CMK (cell line): ENCODE results near the gene ITPRIPL2.

Source experiments
- DNase-seq: peaks from one replicate; pipeline ENCODE4 v3.0.0-alpha.2; 2010; ENCODE audit warnings: low read depth

Gene ITPRIPL2

GRCh38 chr16:19093631-19094541 is 19.9 kb upstream of the ITPRIPL2 start:
- no peak for DNase-seq

- no peak for DNase-seq
Measured at GRCh38 chr16:19094542-19095365, 19.0 kb upstream of the ITPRIPL2 start.

- DNase-seq = no peak
Measured at GRCh38 chr16:19095654-19096053, 18.1 kb upstream of the ITPRIPL2 start.

GRCh38 chr16:19098173-19098572 is 15.6 kb upstream of the ITPRIPL2 start:
- DNase-seq = no peak

- DNase-seq = no peak
Measured at GRCh38 chr16:19102187-19102872, 11.4 kb upstream of the ITPRIPL2 start.

- DNase-seq = no peak
Measured at GRCh38 chr16:19104607-19105006, 9.2 kb upstream of the ITPRIPL2 start.

- no peak for DNase-seq
Measured at GRCh38 chr16:19105131-19105530, 8.6 kb upstream of the ITPRIPL2 start.

- no peak for DNase-seq
Measured at GRCh38 chr16:19105891-19106624, 7.7 kb upstream of the ITPRIPL2 start.

GRCh38 chr16:19106625-19107020 is 7.1 kb upstream of the ITPRIPL2 start:
- DNase-seq = no peak

- DNase-seq = no peak
Measured at GRCh38 chr16:19108409-19109287, 5.1 kb upstream of the ITPRIPL2 start.

- no peak for DNase-seq
Measured at GRCh38 chr16:19109288-19109664, 4.5 kb upstream of the ITPRIPL2 start.

GRCh38 chr16:19110537-19111360 is 3.0 kb upstream of the ITPRIPL2 start:
- no peak for DNase-seq

GRCh38 chr16:19112099-19112407 is 1.7 kb upstream of the ITPRIPL2 start:
- DNase-seq = no peak

- no peak for DNase-seq
Measured at GRCh38 chr16:19114359-19115147, 789 bp downstream of the ITPRIPL2 start.

GRCh38 chr16:19115148-19116021 is 1.6 kb downstream of the ITPRIPL2 start:
- DNase-seq = no peak

GRCh38 chr16:19116711-19117449 is 3.1 kb downstream of the ITPRIPL2 start:
- DNase-seq = no peak

GRCh38 chr16:19118938-19119431 is 5.2 kb downstream of the ITPRIPL2 start:
- DNase-seq = no peak
